ENCODE results near the gene GAB4. TPM values are rescaled to one million over a fixed set of nuclear protein-coding genes. Genes with fewer than 3 reads are reported as not detected.
A peak's percentile ranks its signal among the peaks of the same experiment; 100 is the strongest.

The GAB4 gene
- total RNA-seq, 1 experiment from 2014 or later: not detected

DNA sequence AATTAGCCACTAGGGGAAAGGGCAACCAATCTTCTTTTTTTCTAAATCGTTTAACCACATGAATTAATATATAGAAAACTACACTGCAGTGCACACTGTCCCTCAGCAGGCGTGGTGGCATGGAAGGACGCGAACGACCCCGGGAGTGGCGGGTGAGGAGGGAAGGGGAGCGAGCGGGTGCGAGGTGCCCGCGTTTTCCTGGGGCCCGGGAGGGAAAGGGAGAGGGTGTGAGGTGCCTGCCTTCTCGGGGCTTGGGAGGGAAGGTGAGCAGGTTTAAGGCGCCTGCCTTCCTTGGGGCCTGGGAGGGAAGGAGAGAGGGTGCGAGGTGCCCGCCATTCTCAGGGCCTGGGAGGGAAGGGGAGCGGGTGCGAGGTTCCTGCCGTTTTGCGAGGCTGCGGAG, 765 bp downstream of the GAB4 start:
- WGBS (ENCODE audit: extremely low coverage, insufficient read length, low lambda C conversion rate): no CpG with 5 or more reads among the region's 22 CpGs
- Histone ChIP-seq H2AFZ (ENCODE audit: low read length) (no peak overlapping the region), H4K5ac (ENCODE audit: insufficient read length, low read depth, low read length) (no peak overlapping the region), H2BK20ac (ENCODE audit: low read depth, low read length, poor library complexity, severe bottlenecking) (no peak overlapping the region), H2BK5ac (ENCODE audit: insufficient read length, low read length) (no peak overlapping the region), H2AK5ac (ENCODE audit: insufficient read length, low read length) (no peak overlapping the region), H2BK12ac (ENCODE audit: insufficient read length, low read depth, low read length) (no peak overlapping the region), H4K20me1 (ENCODE audit: control insufficient read depth, insufficient read depth, insufficient read length) (no peaks in the 10 kb centered on the region), H4K91ac (ENCODE audit: insufficient read length, low read depth, low read length) (no peak overlapping the region), H2BK120ac (ENCODE audit: low read depth, low read length, poor library complexity, severe bottlenecking) (no peak overlapping the region), H3K23me2 (ENCODE audit: insufficient read length, low read depth, low read length, poor library complexity, severe bottlenecking) (peaks cover 5% of the 10 kb centered on the region), H3T11ph (ENCODE audit: low read length) (no peak overlapping the region), H3K4ac (ENCODE audit: low read depth, low read length) (no peak overlapping the region), H2BK15ac (ENCODE audit: low read depth, low read length) (no peak overlapping the region), H3K27me3 (ENCODE audit: insufficient read depth, low read length) (peaks cover 20% of the 10 kb centered on the region; the same call in 1 of the 2 replicates), H3K56ac (ENCODE audit: insufficient read length, low read depth, low read length) (no peak overlapping the region), H3K27ac (ENCODE audit: insufficient read length, low read depth, low read length) (no peak overlapping the region), H3K14ac (ENCODE audit: insufficient read depth, low read length) (peak overlapping the region; percentile 50; the same call in 1 of the 2 replicates), H3K4me2 (ENCODE audit: insufficient read depth, insufficient read length, low read length) (peak overlapping the region; percentile 77), H3K9ac (ENCODE audit: extremely low read depth, insufficient read length, low read length) (no peak overlapping the region), H3K9me3 (ENCODE audit: control insufficient read depth, low read depth, low read length) (no peaks in the 10 kb centered on the region), H3K79me1 (ENCODE audit: insufficient read depth, low read depth, low read length, poor library complexity, severe bottlenecking) (no peaks in the 10 kb centered on the region), H3K18ac (ENCODE audit: insufficient read length, low read depth, low read length) (peak overlapping the region; percentile 21), H3K4me1 (ENCODE audit: insufficient read depth, low read length) (no peaks in the 10 kb centered on the region), H3K23ac (ENCODE audit: insufficient read length, low read depth, low read length) (no peak overlapping the region), H4K8ac (replicated peaks; ENCODE audit: insufficient read length, low read depth, low read length) (peak overlapping the region; percentile 25), H3K79me2 (ENCODE audit: insufficient read depth, low read length) (no peaks in the 10 kb centered on the region)
- Mint-ChIP-seq H3K4me1 (no peaks in the 10 kb centered on the region), H3K36me3 (ENCODE audit: insufficient read depth in 1 of 3, low read depth in 3 of 3) (peaks cover 2 to 12% (median 10%) of the 10 kb centered on the region in 3 experiments; a peak in 5 of 7 replicates), H3K4me3 (no peak overlapping the region), H3K27ac (no peak overlapping the region), H3K27me3 (ENCODE audit: low read depth) (peaks cover 46% of the 10 kb centered on the region), H3K9me3 (peaks cover 93 to 100% of the 10 kb centered on the region in 2 experiments)
- TF ChIP-seq, protein P1, sequence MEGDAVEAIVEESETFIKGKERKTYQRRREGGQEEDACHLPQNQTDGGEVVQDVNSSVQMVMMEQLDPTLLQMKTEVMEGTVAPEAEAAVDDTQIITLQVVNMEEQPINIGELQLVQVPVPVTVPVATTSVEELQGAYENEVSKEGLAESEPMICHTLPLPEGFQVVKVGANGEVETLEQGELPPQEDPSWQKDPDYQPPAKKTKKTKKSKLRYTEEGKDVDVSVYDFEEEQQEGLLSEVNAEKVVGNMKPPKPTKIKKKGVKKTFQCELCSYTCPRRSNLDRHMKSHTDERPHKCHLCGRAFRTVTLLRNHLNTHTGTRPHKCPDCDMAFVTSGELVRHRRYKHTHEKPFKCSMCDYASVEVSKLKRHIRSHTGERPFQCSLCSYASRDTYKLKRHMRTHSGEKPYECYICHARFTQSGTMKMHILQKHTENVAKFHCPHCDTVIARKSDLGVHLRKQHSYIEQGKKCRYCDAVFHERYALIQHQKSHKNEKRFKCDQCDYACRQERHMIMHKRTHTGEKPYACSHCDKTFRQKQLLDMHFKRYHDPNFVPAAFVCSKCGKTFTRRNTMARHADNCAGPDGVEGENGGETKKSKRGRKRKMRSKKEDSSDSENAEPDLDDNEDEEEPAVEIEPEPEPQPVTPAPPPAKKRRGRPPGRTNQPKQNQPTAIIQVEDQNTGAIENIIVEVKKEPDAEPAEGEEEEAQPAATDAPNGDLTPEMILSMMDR (conservative IDR thresholded peaks at IDR 0.05): peak; percentile 18; the same call in 2 of the 3 replicates
- DNase-seq: no peak

Data from H9 (cell line).